Mucosa of stomach (tissue), 1 donor: ENCODE data around the gene SLC9A8.

Source experiments
- H3K27me3 ChIP-seq: one replicate; pipeline ENCODE4 v1.7.0; 2013; ENCODE audit warnings: mild to moderate bottlenecking, low read length; ENCODE audit not compliant: control insufficient read depth, insufficient read depth
- H3K36me3 ChIP-seq: one replicate; pipeline ENCODE4 v1.7.0; 2013; ENCODE audit warnings: low read length; ENCODE audit not compliant: control insufficient read depth, insufficient read depth
- H3K4me1 ChIP-seq: one replicate; pipeline ENCODE4 v1.7.0; 2013; ENCODE audit warnings: mild to moderate bottlenecking, low read length; ENCODE audit not compliant: control insufficient read depth, insufficient read depth
- H3K4me3 ChIP-seq: one replicate; pipeline ENCODE4 v1.7.0; 2013; ENCODE audit warnings: low read length
- H3K9ac ChIP-seq: one replicate; pipeline ENCODE4 v1.7.0; 2013; ENCODE audit warnings: mild to moderate bottlenecking, low read length, moderate library complexity
- H3K9me3 ChIP-seq: one replicate; pipeline ENCODE4 v1.7.0; 2013; ENCODE audit warnings: mild to moderate bottlenecking, low read length, moderate library complexity; ENCODE audit not compliant: control insufficient read depth
- donor health status: Pancreatic carcinoma.

Gene SLC9A8

DNA sequence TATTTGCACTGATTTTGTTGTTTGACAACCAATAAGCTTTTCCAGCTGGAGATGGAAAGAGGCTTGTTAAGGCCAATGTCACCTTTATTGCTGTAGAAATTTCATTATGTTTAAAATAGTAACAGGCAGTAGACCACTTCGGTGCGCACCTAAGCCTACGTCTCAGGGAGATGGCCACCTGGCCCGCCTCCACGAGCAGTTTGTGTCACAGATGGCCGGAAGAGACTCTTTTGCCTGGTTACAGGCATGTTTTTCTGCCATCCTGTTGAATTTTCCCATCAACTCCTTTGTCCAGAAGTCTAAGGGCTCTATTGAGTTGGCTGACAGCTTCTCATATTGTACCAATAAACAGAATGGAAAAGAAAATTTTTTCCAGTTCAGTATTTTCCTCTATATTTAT, 51.0 kb downstream of the SLC9A8 start:
- no peaks in the 10 kb centered on the region for H3K9me3 ChIP-seq
- no peak overlapping the region for H3K4me3 ChIP-seq
- peaks cover 13% of the 10 kb centered on the region for H3K4me1 ChIP-seq
- H3K27me3 ChIP-seq, result no peaks in the 10 kb centered on the region
- no peaks in the 10 kb centered on the region for H3K36me3 ChIP-seq
- H3K9ac ChIP-seq, result no peak overlapping the region

DNA sequence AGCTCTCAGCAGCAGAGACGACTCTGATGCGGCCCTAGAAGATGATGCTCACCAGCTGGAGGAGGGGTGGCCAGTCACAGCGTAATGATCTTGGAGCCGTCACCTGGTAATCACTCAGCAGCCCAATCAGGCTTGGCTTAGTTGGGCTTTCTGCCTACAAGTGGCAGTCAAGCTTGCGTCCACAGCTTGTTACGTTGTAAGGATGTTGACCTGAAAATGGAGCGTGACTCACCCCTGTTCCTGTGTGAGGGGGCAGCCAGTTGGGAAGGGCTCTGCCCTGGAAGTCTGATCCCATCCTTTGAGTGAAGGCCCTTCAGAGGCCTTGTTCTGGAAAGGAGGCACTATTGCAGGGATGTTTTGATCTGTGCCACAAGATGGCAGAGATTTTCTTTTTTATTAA, 52.9 kb downstream of the SLC9A8 start:
- Histone ChIP-seq H3K27me3 (no peaks in the 10 kb centered on the region), H3K4me3 (no peak overlapping the region), H3K36me3 (no peaks in the 10 kb centered on the region), H3K9ac (no peak overlapping the region), H3K9me3 (no peaks in the 10 kb centered on the region), H3K4me1 (peaks cover 14% of the 10 kb centered on the region)

DNA sequence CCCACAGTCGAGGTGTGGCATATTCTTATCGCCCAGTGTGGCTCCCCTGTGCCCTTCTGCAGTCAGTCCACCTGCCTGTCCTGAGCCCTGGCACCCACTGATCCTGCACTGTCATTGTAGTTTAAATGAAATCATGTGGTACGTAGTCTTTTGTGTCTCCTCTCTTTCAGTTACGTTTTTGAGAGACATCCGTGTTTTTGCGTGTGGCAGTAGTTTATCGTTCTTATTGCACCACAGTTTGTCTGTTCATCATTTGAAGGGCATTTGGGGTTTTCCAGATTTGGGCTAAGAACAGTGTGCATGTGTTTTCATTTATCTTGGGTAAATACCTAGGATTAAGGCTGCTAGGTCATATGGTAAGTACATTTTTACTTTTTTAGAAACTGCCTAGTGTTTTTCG, 53.4 kb downstream of the SLC9A8 start:
- H3K4me1 ChIP-seq, result peaks cover 11% of the 10 kb centered on the region
- no peaks in the 10 kb centered on the region for H3K27me3 ChIP-seq
- no peaks in the 10 kb centered on the region for H3K36me3 ChIP-seq
- H3K9ac ChIP-seq, result no peak overlapping the region
- no peaks in the 10 kb centered on the region for H3K9me3 ChIP-seq
- H3K4me3 ChIP-seq, result no peak overlapping the region

DNA sequence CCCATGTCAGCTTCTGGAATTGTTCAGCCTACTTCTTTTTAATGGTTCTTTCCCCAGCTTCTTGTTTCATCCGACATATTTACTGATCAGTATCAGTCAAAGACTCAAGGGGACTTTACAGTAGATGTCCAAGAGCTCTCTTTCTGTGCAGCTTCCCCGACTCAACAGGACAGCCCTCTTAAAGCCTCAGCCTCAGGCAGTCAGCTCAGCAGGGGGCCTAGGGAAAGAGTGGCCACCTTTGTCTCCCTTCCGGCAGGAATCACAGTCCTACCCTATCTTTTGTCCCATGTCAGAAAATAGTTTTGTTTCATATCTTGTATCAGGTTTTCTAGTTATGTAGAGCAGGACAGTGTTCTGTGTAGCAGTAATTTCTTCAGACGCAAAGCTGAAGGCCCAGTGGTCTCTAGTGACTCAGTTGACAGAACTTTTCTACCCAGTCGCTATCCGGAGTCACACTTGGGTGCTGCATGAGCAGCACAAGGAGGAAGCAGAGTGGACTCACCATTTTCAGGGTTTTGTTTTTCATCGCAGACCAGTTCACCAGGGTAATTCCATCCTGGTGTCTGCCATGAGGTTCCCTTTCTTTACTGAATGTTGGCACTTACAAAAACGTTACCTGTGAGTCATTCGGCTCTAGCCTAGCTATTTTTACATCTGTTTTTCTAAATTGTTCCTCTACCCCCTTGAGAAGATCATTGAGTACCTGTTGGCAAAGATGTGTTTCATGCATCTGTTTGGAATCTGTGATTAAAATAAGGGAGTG, 55.0 kb downstream of the SLC9A8 start:
- Histone ChIP-seq H3K9me3 (no peaks in the 10 kb centered on the region), H3K36me3 (no peaks in the 10 kb centered on the region), H3K27me3 (no peaks in the 10 kb centered on the region), H3K4me3 (no peak overlapping the region), H3K9ac (no peak overlapping the region), H3K4me1 (peaks cover 8% of the 10 kb centered on the region)

DNA sequence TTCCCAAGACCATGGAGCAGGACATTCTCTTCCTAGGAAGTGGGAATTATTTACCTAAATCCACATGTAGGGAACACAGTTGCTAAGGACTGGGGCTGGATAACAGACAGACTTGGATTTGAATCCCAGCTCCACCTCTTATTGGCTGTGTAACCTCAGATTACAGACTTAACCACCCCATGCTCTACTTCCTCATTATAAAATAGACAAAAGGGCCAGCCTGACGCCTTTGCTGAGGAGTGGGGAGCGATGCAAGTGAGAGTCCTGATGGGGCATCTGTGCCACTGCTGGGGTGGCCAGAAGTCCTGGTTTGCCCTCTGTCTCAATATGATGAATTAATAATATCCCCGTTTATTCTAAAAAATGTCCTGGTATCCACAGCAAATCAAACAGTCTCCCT, 55.9 kb downstream of the SLC9A8 start:
- Histone ChIP-seq H3K36me3 (no peaks in the 10 kb centered on the region), H3K4me1 (peaks cover 8% of the 10 kb centered on the region), H3K9me3 (no peaks in the 10 kb centered on the region), H3K27me3 (no peaks in the 10 kb centered on the region), H3K9ac (peak overlapping the region; percentile 38), H3K4me3 (no peak overlapping the region)

DNA sequence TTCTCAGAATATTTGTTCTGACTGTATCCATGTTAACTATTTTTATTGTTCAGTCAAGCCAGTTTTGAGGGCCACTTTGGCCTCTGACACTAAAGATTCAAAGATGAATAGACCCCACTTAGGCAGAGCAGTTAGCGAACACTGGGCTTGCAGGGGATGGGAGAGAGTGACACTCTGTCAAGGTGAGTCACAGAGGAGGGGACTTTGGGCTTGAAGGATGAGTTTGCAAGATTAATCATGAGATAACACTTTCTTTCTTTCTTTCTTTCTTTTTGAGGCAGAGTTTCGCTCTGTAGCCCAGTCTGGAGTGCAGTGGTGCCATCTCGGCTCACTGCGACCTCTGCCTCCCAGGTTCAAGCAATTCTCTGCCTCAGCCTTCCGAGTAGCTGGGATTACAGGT, 56.3 kb downstream of the SLC9A8 start:
- H3K4me3 ChIP-seq, result no peak overlapping the region
- H3K36me3 ChIP-seq, result no peaks in the 10 kb centered on the region
- H3K9me3 ChIP-seq, result no peaks in the 10 kb centered on the region
- peaks cover 8% of the 10 kb centered on the region for H3K4me1 ChIP-seq
- H3K9ac ChIP-seq, result no peak overlapping the region
- no peaks in the 10 kb centered on the region for H3K27me3 ChIP-seq

DNA sequence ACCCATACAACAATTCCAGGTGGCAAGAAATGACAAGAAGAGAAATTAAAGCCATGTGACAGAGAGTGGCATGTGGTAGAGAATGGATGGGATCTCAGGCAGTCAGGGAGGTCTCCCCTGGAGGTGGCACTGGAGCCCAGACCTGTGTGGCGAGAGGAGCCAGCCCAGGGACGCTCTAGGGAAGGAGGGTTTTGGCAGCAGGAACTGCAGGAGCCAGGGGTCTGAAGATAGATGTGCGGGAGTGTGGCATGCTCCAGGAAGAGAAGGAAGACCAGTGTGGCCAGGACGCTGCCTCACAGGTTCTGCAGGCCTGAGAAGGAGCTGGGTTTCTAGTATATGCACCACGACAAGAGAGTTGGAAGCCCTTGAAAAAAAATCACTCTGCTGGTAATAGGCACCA, 57.6 kb downstream of the SLC9A8 start:
- peaks cover 17% of the 10 kb centered on the region for H3K4me1 ChIP-seq
- H3K27me3 ChIP-seq, result no peaks in the 10 kb centered on the region
- no peaks in the 10 kb centered on the region for H3K36me3 ChIP-seq
- H3K9ac ChIP-seq, result no peak overlapping the region
- H3K4me3 ChIP-seq, result no peak overlapping the region
- no peaks in the 10 kb centered on the region for H3K9me3 ChIP-seq

DNA sequence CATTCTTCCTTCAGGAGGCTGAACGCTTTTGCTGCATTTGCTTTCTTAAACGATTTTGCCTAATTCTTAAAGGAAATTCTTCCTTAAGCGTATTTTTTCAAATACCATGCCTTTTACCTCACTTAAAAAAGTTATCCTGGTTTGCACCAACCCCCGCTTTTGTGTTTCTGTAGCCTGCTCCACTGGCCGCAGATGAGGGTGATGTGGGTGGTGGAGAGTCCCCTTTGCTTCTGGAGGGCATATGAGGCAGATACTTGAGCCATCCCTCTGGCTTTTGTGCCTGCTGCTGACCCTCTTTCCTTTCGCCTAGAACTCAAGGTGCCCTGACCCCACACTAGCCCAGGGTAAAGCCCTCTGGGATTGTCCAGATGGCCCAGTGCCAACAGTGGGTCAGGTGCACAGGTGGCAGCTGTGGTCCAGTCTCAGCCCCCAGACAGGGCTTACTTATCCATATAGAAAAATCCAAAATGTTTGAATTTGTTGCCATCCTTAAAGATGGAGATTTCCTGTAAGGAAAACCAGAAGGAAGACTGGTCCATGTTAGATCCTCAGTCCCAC, 58.8 kb downstream of the SLC9A8 start:
- H3K9me3 ChIP-seq, result no peaks in the 10 kb centered on the region
- no peak overlapping the region for H3K9ac ChIP-seq
- no peaks in the 10 kb centered on the region for H3K36me3 ChIP-seq
- no peak overlapping the region for H3K4me3 ChIP-seq
- no peaks in the 10 kb centered on the region for H3K27me3 ChIP-seq
- peaks cover 17% of the 10 kb centered on the region for H3K4me1 ChIP-seq

DNA sequence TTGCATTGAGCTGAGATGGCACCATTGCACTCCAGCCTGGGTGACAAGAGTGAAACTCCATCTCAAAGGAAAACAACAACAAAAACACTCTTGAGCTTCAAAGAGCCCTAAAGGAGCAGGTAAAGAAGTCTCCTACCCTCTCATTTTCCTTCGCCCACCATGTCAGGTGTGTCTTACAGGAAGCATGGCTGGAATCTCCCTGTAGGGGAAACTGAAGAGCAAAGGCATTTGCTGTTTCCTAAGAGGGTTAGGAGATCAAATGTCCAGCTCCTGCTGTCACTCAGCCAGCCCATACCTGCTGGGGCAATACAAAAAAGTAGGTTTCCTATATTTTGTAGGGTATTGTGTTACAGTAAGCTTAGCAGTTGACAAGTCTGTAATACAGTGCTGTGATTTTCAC, 59.4 kb downstream of the SLC9A8 start:
- peaks cover 17% of the 10 kb centered on the region for H3K4me1 ChIP-seq
- H3K9me3 ChIP-seq, result no peaks in the 10 kb centered on the region
- H3K36me3 ChIP-seq, result no peaks in the 10 kb centered on the region
- no peaks in the 10 kb centered on the region for H3K27me3 ChIP-seq
- no peak overlapping the region for H3K9ac ChIP-seq
- H3K4me3 ChIP-seq, result no peak overlapping the region

DNA sequence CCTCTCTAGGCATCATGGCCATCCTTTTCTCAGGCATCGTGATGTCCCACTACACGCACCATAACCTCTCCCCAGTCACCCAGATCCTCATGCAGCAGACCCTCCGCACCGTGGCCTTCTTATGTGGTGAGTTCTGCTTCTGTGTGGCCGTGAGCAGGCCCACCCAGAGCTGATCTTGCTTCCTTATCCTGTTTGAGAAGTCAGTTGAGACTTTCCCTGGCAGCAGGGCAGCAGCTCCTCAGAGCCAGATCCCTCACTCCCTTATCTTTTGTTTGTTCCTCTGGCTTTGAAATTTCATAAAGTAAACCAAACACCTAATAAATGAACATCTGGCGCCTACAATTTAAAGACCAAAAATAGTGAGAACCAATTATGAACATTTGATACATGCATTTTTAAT, 62.1 kb downstream of the SLC9A8 start:
- no peaks in the 10 kb centered on the region for H3K36me3 ChIP-seq

DNA sequence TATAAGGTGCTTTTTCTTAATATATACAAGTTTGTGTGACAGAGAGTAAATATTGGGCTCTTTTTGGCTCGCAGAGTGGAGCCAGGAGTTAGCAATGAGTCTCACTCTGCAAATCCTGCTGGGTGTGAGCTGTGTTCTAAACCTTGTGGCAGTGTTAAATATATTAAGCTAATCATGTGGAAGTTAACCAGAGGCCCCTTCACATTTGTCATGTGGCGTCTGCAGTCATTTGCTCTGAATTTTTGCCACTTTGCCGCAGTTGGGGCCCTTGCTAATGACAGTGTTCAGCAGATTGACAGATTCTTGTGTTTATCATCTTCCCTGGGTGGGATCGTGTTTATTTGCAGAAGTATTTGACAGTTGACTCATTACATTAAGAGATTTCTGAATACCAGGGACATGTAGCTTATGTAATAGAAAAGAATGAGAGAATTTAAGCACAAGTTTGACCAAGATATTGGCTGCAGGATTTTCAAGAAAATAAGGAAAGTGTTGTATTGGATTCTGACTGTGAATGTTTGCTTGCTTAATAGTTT, 64.8 kb downstream of the SLC9A8 start:
- Histone ChIP-seq H3K36me3 (no peaks in the 10 kb centered on the region), H3K4me3 (no peak overlapping the region), H3K9ac (no peak overlapping the region), H3K27me3 (no peaks in the 10 kb centered on the region), H3K4me1 (peaks cover 20% of the 10 kb centered on the region), H3K9me3 (no peaks in the 10 kb centered on the region)

More for the DNA sequence above, 62.1 kb downstream of the SLC9A8 start:
- no peak overlapping the region for H3K4me3 ChIP-seq
- no peaks in the 10 kb centered on the region for H3K9me3 ChIP-seq
- no peak overlapping the region for H3K9ac ChIP-seq
- no peaks in the 10 kb centered on the region for H3K27me3 ChIP-seq
- H3K4me1 ChIP-seq, result peaks cover 15% of the 10 kb centered on the region

DNA sequence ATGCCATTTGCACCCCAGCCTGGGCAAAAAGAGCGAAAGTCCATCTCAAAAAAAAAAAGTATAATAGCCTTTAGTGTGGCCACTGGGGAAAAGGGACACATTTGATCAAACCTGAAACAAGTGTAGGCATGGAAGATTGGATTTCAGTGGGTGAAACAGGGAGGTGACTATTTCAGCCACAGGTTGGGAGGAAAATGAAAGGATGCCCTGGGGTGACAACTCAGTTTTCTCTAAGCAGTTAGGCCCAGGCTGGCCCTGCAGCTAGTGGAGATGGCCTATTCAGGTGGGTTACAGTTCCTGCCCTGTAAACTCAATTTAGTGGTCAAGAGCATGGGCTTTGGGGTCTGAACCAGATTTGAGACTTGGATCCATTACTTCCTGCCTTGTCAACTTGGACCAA, 66.3 kb downstream of the SLC9A8 start:
- H3K9me3 ChIP-seq, result no peaks in the 10 kb centered on the region
- peaks cover 20% of the 10 kb centered on the region for H3K4me1 ChIP-seq
- no peaks in the 10 kb centered on the region for H3K27me3 ChIP-seq
- no peak overlapping the region for H3K9ac ChIP-seq
- no peak overlapping the region for H3K4me3 ChIP-seq
- peaks cover 3% of the 10 kb centered on the region for H3K36me3 ChIP-seq
